CD4-positive, alpha-beta T cell (primary cell): ENCODE results near the gene COL15A1. TPM values are rescaled to one million over a fixed set of nuclear protein-coding genes. Genes with fewer than 3 reads are reported as not detected.
A peak's percentile ranks its signal among the peaks of the same experiment; 100 is the strongest.

ENCODE experiments used
- ATAC-seq: fragments of 200-7000 bp; cut with Tn5 transposase; one replicate; pipeline ENCODE4 v1.10.0; 2022; ENCODE audit warnings: mild to moderate bottlenecking; ENCODE audit not compliant: poor library complexity
- CTCF ChIA-PET: fragments of 350-600 bp; sonication (Branson Sonifier 250); formaldehyde crosslinking; loops from one replicate; lab custom pipeline; 2021; ENCODE audit warnings: antibody characterized with exemption, inconsistent platforms; lab: Charles Lee
- POLR2A ChIA-PET: fragments of 350-600 bp; sonication (Branson Sonifier 250); formaldehyde crosslinking; loops from one replicate; lab custom pipeline; 2021; ENCODE audit warnings: antibody characterized with exemption, inconsistent platforms; lab: Charles Lee
- DNase-seq, 14 experiments: peaks; one replicate each; pipeline ENCODE4 v3.0.0-alpha.2; 2013 to 2020; ENCODE audit warnings: mixed read lengths in 2 of 14
- H3K27ac ChIP-seq, 2 donors: one replicate each; pipeline versions ENCODE4 v1.5.1 to v1.7.0; 2013; ENCODE audit warnings: low read length in 2 of 2, low read depth in 1 of 2, mild to moderate bottlenecking in 1 of 2
- H3K27me3 ChIP-seq, 2 experiments: 1 replicate in 1 of 2; 2 replicates in 1 of 2; pipeline versions ENCODE4 v1.6.1 to v1.7.0; 2013; ENCODE audit warnings: low read length in 2 of 2, control low read depth in 1 of 2, mild to moderate bottlenecking in 1 of 2, moderate library complexity in 1 of 2; ENCODE audit not compliant: insufficient read depth in 2 of 2, control insufficient read depth in 1 of 2
- H3K36me3 ChIP-seq: one replicate; pipeline ENCODE4 v1.6.1; 2013; ENCODE audit warnings: low read length, control low read depth; ENCODE audit not compliant: insufficient read depth
- H3K4me1 ChIP-seq: one replicate; pipeline ENCODE4 v1.6.1; 2013; ENCODE audit warnings: low read length, control low read depth; ENCODE audit not compliant: insufficient read depth
- H3K4me3 ChIP-seq: one replicate; pipeline ENCODE4 v1.5.1; 2013; ENCODE audit warnings: mild to moderate bottlenecking, low read length, moderate library complexity
- H3K9me3 ChIP-seq, 2 experiments: 1 replicate in 1 of 2; 2 replicates in 1 of 2; pipeline versions ENCODE4 v1.6.1 to v1.7.0; 2013; ENCODE audit warnings: low read length in 2 of 2, mild to moderate bottlenecking in 2 of 2, control low read depth in 1 of 2, moderate library complexity in 1 of 2; ENCODE audit not compliant: control insufficient read depth in 1 of 2, insufficient read depth in 1 of 2
- H3K27ac Mint-ChIP-seq: one replicate; pipeline ENCODE4 v1.8.0; 2020; ENCODE audit warnings: mixed read lengths
- H3K27me3 Mint-ChIP-seq: one replicate; pipeline ENCODE4 v1.8.0; 2021; ENCODE audit warnings: mixed read lengths
- H3K36me3 Mint-ChIP-seq: one replicate; pipeline ENCODE4 v1.8.0; 2021; ENCODE audit warnings: low read depth, mixed read lengths
- H3K4me1 Mint-ChIP-seq: one replicate; pipeline ENCODE4 v1.8.0; 2021; ENCODE audit warnings: low read depth, mixed read lengths
- H3K4me3 Mint-ChIP-seq: one replicate; pipeline ENCODE4 v1.8.0; 2020; ENCODE audit warnings: mild to moderate bottlenecking, mixed read lengths
- H3K9me3 Mint-ChIP-seq: one replicate; pipeline ENCODE4 v1.8.0; 2020; ENCODE audit warnings: mixed read lengths
- intact Hi-C, 2 experiments: fragments of 100-400 bp; cut with DNase I in 1 of 2; cut with micrococcal nuclease in 1 of 2; formaldehyde crosslinking; loops; one replicate each; pipeline versions ENCODE4 v1.15.1 to v1.9.0; 2023 to 2025; cut with DNase I, micrococcal nuclease
- total RNA-seq, 174 experiments: library from RNA in 2 of 174; stranded (reverse) in 2 of 174; gene quantifications; one replicate each; pipeline ENCODE4 v1.2.3 and lab custom pipeline; 2021 to 2026
- TF ChIP-seq, protein P1 (sequence below): fragments of 200-600 bp; IDR thresholded peaks from one replicate; pipeline ENCODE4 v1.8.0; 2022; ENCODE audit warnings: antibody characterized with exemption, mild to moderate bottlenecking

COL15A1 gene
- total RNA-seq, 2 experiments from 2014 or later: not detected

DNA sequence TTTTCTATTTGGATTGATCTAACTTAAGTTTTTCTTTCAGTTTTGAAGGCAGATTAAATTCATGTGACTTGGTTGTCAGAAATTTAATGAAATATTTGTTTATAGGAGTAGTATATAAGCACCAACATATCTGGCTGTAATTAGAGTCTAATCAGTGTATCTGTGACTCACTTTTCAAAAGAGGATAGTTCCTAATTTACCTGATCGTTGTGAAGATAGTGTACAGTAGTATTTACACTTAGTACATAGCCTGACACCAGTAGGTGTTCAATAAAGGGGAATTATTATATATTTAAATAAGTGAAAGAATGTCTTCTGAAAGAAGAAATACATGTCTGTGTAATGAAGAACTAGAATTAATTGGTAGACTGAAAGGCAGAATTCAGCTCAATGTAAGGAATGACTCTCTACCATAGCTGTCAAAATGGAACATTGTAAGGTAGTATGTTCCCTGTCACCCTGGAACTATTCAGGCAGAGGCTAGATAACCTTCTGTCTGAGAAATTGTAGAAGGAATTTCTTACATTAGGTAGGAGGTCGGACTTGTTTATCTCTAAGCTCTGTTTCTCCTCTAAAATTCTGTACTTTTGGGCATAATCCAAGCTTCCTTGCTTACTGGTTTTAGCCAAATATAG, 169.8 kb downstream of the COL15A1 start:
- H3K27me3 Mint-ChIP-seq: no peaks in the 10 kb centered on the region
- peaks cover 3% of the 10 kb centered on the region for H3K36me3 Mint-ChIP-seq
- POLR2A ChIA-PET: interaction anchor here (0.6 to 3.4 kb wide), 16 partner anchors 9 to 86 kb away, joined by 3 to 41 read pairs (median 6); partner anchors contain the start of gene TGFBR1
- H3K4me1 Mint-ChIP-seq: peaks cover 79% of the 10 kb centered on the region
- ATAC-seq (peak; percentile 3), DNase-seq (no peak)
- H3K9me3 ChIP-seq: no peaks in the 10 kb centered on the region
- H3K4me3 Mint-ChIP-seq: peak overlapping the region; percentile 71
- no peak overlapping the region for H3K27ac ChIP-seq
- TF ChIP-seq, protein P1, sequence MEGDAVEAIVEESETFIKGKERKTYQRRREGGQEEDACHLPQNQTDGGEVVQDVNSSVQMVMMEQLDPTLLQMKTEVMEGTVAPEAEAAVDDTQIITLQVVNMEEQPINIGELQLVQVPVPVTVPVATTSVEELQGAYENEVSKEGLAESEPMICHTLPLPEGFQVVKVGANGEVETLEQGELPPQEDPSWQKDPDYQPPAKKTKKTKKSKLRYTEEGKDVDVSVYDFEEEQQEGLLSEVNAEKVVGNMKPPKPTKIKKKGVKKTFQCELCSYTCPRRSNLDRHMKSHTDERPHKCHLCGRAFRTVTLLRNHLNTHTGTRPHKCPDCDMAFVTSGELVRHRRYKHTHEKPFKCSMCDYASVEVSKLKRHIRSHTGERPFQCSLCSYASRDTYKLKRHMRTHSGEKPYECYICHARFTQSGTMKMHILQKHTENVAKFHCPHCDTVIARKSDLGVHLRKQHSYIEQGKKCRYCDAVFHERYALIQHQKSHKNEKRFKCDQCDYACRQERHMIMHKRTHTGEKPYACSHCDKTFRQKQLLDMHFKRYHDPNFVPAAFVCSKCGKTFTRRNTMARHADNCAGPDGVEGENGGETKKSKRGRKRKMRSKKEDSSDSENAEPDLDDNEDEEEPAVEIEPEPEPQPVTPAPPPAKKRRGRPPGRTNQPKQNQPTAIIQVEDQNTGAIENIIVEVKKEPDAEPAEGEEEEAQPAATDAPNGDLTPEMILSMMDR: no peak
- CTCF ChIA-PET: interaction anchor here (0.5 to 1.2 kb wide), 6 partner anchors 10 to 113 kb away, joined by 3 to 4 read pairs (median 3); no protein-coding TSS in a partner anchor
- no peak overlapping the region for H3K4me3 ChIP-seq
- H3K9me3 Mint-ChIP-seq: no peaks in the 10 kb centered on the region
- H3K36me3 ChIP-seq: no peaks in the 10 kb centered on the region
- peaks cover 46% of the 10 kb centered on the region for H3K4me1 ChIP-seq
- peak overlapping the region; percentile 71 for H3K27ac Mint-ChIP-seq
- no peaks in the 10 kb centered on the region for H3K27me3 ChIP-seq
- intact Hi-C loops: loop anchor here in 1 of 2 experiments (1.0 to 2.0 kb wide), 2 partner anchors 22 to 55 kb away; no protein-coding TSS in a partner anchor

DNA sequence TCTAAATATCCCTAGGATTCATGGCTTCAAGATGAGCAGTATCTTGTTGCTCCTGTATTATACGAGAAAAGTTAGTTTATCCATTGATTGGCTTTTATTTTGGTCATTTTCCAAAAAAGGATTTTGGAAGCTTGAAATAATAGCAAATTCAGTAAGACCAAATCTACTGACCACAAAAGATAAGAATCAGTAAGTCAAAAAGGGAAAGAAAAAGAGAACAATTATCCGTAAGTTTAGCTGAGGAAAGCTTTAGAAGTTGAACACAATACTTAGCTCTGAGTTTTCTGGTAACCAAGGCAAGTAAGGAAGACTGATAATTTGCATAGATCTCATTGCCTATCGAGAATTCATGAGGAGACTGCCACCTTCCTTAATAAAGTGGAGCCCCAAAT, 170.3 kb downstream of the COL15A1 start:
- H3K9me3 ChIP-seq: no peaks in the 10 kb centered on the region
- CTCF ChIA-PET: interaction anchor here (0.5 to 1.2 kb wide), 6 partner anchors 10 to 113 kb away, joined by 3 to 4 read pairs (median 3); no protein-coding TSS in a partner anchor
- intact Hi-C loops: no loop called here
- H3K4me1 ChIP-seq: peaks cover 46% of the 10 kb centered on the region
- TF ChIP-seq, protein P1: no peak
- no peaks in the 10 kb centered on the region for H3K27me3 ChIP-seq
- H3K36me3 ChIP-seq: no peaks in the 10 kb centered on the region
- peaks cover 79% of the 10 kb centered on the region for H3K4me1 Mint-ChIP-seq
- DNase-seq (no peak), ATAC-seq (no peak)
- H3K36me3 Mint-ChIP-seq: peaks cover 3% of the 10 kb centered on the region
- no peak overlapping the region for H3K27ac ChIP-seq
- no peaks in the 10 kb centered on the region for H3K27me3 Mint-ChIP-seq
- H3K9me3 Mint-ChIP-seq: no peaks in the 10 kb centered on the region
- H3K4me3 Mint-ChIP-seq: peak overlapping the region; percentile 39
- POLR2A ChIA-PET: interaction anchor here (1.0 to 3.4 kb wide), 10 partner anchors 8 to 59 kb away, joined by 3 to 41 read pairs (median 6); partner anchors contain the start of gene TGFBR1
- no peak overlapping the region for H3K4me3 ChIP-seq
- H3K27ac Mint-ChIP-seq: peak overlapping the region; percentile 58

DNA sequence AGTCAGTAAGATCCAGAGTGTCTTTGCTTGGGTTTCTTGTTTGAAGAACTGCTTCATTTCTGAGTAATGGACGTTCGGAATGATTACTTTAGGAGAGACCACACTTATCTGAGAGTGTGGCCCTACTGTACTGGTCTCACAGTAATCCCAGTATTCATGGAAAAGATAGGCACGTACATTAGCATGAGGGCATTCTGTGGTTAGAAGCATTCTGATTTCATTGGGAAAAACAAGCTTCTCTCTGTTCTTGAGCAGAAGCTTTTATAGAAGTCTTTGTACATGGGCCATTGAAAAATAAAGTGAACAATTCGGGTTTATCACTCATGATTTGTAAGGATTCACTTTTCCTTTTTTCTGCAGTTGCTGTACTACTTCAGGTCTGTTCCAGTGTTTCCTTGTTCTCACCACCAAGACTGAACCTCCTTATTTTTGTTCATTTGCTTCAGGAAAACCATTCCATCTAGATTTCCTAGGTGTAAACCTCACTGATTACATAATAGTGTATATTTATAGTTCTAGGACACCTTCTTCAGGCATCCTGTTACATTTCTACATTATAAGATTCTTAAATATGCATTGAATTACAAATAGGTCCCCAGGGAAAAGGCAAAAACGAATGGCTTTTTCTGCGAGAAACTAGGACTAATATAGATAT, 171.3 kb downstream of the COL15A1 start:
- Histone ChIP-seq H3K27ac (no peak overlapping the region), H3K9me3 (no peaks in the 10 kb centered on the region), H3K4me1 (peaks cover 48% of the 10 kb centered on the region), H3K27me3 (no peaks in the 10 kb centered on the region), H3K4me3 (no peak overlapping the region), H3K36me3 (no peaks in the 10 kb centered on the region)
- DNase-seq: no peak
- Mint-ChIP-seq H3K36me3 (peaks cover 3% of the 10 kb centered on the region), H3K4me1 (peaks cover 79% of the 10 kb centered on the region), H3K27me3 (no peaks in the 10 kb centered on the region), H3K9me3 (no peaks in the 10 kb centered on the region), H3K4me3 (no peak overlapping the region), H3K27ac (no peak overlapping the region)
- ChIA-PET POLR2A (interaction anchor here (1.0 to 3.4 kb wide), 4 partner anchors 11 to 57 kb away, joined by 3 to 41 read pairs (median 30); partner anchors contain the start of gene TGFBR1), CTCF (no interaction called here)
- ATAC-seq: no peak
- intact Hi-C loops: no loop called here
- TF ChIP-seq, protein P1: no peak
